HG03571 (cell line): ENCODE data around the gene PLEKHA8.
A peak's percentile ranks its signal among the peaks of the same experiment; 100 is the strongest.

ENCODE experiments used
- ATAC-seq: cut with Tn5 transposase; IDR thresholded peaks from one replicate; pipeline ENCODE4 v1.9.1; 2021; ENCODE audit not compliant: unreplicated experiment

PLEKHA8 gene

DNA sequence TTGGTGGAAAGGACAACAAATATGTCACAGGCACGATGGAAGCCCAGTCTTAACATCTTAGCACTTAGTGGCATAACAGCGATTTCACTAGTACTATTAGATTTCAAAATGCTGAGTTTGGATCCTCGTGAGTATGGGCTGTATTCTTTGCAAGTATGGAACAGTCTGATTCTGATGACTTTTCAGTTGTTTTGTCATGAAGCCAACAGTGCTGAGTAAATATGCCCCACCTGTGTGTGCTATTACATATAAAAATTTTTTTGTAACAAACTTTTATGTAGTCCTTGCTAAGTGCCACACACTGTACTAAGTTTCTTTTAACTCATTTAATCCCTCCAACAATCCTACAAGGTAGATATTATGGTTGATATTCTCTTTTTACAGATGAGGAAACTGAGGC lies 137.4 kb downstream of the PLEKHA8 start:
- ATAC-seq, result no peak

- ATAC-seq, result no peak
Observed at GRCh38 chr7:30166155-30166840, 138.1 kb downstream of the PLEKHA8 start.

- no peak for ATAC-seq
Observed at GRCh38 chr7:30166841-30167235, 138.6 kb downstream of the PLEKHA8 start.

DNA sequence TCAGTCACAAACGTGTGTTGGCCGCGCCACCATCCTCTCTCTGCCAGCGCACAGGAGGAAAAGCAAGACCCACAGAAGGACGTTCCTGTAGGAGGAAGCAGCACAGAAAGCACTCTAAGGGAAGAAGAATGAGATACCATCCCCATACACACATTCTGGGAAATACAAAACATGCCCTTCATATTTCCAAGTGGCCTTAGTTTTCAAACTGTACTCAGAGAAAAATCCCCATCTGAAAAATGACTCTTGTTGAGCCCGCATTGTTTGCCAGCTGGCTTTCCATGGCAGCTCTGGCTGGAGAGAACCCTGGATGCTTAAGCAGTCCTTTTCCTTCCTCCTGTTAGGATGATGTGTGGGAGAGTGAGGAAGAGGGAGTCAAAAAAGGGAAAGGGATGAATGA lies 139.7 kb downstream of the PLEKHA8 start:
- no peak for ATAC-seq

DNA sequence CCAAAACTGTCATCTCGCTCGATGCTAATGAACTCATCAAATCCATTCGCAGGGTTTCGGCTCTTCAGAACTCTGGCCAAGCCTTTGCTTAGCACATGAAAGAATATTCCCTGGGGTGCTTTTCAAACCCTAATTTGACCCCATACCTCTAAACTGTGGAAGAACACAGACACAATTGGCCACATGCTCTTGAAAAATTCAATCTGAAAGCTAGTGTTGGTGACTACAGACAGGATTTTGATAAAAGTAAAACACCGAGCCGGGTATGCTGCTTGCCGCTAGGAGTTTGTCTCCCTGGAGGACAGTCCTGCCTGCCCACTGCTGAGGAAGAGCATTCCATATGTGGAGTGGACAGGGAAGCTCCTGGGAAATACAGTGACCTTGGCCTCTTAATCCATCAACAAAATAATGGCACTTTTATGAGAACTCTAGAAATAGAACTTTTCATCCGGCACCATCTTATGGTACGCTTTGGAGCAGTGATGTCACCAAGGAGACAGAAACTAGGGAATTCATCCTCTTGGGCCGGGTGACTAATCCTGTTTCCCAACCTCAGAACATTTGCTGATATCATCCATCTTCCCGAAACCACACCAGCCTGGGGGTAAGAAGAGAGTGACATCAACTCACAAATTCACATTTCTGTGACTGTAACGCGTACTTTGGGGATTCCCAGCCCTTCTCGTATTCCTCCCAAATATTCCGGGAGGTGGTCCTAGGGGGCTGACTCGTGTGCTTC lies 140.8 kb downstream of the PLEKHA8 start:
- ATAC-seq, result no peak

DNA sequence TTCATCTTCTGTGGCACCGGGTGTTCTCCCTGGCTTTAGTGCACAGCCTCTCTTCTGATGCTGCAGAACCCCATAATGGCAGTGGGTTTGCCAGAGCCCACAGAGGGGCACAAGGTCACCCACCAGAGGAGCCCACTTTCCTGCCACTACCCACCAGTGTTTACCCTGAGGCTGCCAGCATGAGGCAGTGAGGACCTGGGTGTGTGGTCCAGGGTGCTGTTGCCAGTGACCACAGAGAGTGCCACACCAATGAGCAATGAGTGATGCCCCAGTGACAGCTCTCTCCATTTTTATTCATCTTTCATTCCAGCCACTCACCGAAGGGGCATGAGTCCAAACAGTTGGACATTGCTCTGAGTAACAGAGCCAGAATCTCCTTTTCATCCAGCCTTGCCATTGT lies 141.4 kb downstream of the PLEKHA8 start:
- no peak for ATAC-seq

- ATAC-seq, result no peak
Observed at GRCh38 chr7:30170476-30171205, 142.4 kb downstream of the PLEKHA8 start.

DNA sequence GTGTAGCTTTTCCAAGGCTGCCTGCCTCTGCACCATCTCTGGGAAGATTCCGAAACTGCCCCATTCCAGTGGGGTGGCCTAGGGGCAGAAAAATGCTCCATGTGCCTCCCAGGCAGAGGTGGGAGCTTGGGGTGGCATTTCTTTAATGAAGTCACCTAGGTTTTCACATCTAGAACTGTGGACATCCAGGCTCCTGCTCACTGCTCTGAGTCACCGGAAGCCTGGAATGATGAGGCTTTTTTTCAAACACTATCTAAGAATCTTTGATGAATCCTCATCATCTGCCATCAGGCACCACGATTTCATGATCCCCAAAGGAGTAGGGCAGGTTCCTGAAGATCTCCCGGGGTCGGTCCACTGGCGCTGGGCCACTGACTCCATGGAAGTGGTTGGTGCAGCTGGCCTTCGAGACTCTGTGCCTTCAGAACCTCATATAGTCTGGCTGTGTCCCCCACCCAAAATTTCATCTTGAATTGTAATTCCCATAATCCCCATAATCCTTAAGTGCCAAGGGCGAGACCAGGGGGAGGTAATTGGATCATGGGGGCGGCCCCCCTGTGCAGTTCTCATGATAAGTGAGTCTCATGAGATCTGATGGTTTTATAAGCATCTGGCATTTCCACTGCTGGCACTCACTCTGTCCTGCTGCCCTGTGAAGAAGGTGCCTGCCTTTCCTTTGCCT lies 143.7 kb downstream of the PLEKHA8 start:
- no peak for ATAC-seq

DNA sequence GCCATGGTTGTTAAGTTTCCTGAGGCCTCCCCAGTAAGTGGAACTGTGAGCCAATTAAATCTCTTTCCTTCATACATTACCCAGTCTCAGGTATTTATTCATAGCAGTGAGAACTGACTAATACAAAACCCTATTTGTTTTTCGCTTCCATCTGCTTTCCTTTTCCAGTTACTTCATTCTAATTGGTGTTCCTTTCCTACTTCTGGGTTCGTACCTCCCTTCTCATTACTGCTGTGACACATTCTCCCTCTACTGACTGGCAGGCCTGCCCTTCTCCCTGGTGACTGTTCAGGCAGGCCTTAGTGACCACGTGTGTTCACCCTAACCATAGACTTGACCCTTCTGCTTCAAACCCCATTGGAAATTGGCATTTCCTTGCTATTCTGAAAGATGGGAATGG lies 144.2 kb downstream of the PLEKHA8 start:
- ATAC-seq, result no peak

DNA sequence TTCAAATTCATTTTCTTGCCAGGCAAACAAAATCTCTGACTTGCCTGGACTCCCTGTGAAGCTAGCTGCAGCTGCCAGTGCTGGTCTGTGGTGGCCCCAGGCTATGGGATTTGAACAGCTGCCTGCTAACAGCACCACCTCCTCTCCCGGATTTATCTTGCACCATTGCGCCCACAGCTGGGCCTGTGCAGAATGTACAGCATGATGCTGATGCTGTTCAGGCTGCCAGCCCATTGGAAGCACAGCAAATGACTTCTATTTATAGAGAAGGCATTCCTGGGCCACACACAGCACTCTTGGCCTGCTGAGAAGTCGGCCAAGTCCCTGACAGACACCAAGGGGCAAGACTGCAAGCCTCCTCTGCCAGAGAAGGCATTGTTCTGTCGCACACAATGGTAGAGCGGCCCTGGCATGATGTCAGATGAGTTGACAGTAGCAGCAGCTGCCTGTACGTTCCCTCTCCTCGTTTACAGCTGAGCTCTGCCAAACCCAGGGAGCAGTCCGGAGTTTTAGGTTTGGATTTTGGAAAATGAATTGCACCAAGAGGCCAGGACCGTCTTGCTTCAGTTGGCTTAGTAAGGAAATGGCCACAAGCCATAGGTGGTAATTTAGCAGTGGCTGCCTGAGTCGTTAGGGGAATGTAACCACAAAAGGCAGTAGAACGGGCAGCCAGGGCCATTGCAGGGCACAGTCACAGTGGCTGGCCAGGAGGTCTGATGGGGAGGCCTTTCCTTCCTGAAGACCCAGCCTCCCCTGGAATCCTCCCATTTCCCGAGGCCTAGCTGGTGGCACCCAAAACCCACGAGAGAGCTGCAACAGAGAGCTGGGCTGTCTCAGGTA lies 145.1 kb downstream of the PLEKHA8 start:
- no peak for ATAC-seq

- ATAC-seq, result no peak
Observed at GRCh38 chr7:30175180-30175579, 147.0 kb downstream of the PLEKHA8 start.

- no peak for ATAC-seq
Observed at GRCh38 chr7:30175636-30176147, 147.5 kb downstream of the PLEKHA8 start.

- no peak for ATAC-seq
Observed at GRCh38 chr7:30176463-30177109, 148.4 kb downstream of the PLEKHA8 start.

GRCh38 chr7:30177186-30177585 lies 149.0 kb downstream of the PLEKHA8 start:
- no peak for ATAC-seq

- no peak for ATAC-seq
Observed at GRCh38 chr7:30177965-30178364, 149.8 kb downstream of the PLEKHA8 start.

DNA sequence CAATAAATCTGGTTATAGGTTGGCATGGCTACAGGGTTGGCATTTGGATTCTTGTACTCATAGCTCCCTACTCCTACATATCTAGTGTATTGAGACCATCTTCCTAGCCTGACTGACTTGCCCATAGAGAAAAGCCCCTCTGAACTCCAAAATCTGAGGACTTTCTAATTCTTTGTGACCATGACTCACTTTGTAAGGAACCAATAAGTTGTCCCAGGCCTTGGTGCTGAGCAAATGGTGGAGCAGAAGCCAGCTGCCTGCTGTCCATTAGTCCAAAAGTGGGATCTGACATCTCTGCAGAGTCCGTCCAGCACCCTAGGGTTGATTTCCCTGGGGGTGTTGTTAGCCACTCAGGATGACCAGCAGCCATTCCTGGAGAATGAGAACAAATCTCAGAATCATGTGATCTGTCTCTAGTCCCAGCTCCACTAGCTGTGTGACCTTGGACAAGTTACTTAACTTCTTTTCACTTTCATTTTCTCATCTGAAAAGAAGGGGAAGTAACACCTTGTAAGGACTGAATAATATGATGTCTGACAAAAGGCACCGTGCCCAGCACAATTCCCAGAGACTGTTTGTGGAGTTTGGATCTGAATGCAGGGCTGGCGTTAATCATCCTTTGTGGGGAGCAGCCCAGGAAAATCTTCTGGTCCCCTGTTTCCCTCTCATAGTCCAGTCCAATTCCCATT lies 150.7 kb downstream of the PLEKHA8 start:
- ATAC-seq, result peak; percentile 79
